Colonic mucosa (tissue), 4 donors: ENCODE data around the gene MCU. TPM values are rescaled to one million over a fixed set of nuclear protein-coding genes. Genes with fewer than 3 reads are reported as not detected.

Experiments used
- DNase-seq: peaks from one replicate; pipeline ENCODE4 v3.0.0-alpha.2; 2020
- H3K27ac ChIP-seq: fragments of 200-600 bp; one replicate; pipeline ENCODE4 v1.8.0; 2021
- H3K27me3 ChIP-seq: fragments of 200-600 bp; one replicate; pipeline ENCODE4 v1.8.0; 2021
- H3K36me3 ChIP-seq: fragments of 200-600 bp; one replicate; pipeline ENCODE4 v1.8.0; 2021
- H3K4me1 ChIP-seq: fragments of 200-600 bp; one replicate; pipeline ENCODE4 v1.8.0; 2021; ENCODE audit warnings: mild to moderate bottlenecking
- H3K4me3 ChIP-seq: fragments of 200-600 bp; one replicate; pipeline ENCODE4 v1.8.0; 2021
- H3K9ac ChIP-seq, 2 donors: one replicate each; pipeline ENCODE4 v1.7.0; 2013; ENCODE audit warnings: control low read depth in 2 of 2, low read depth in 2 of 2, low read length in 2 of 2
- H3K9me3 ChIP-seq: fragments of 200-600 bp; one replicate; pipeline ENCODE4 v1.8.0; 2021
- CTCF ChIP-seq: fragments of 200-600 bp; IDR thresholded peaks from one replicate; pipeline ENCODE4 v1.8.0; 2022; ENCODE audit warnings: antibody characterized with exemption, mild to moderate bottlenecking
- intact Hi-C: fragments of 100-400 bp; cut with DNase I; formaldehyde crosslinking; loops from one replicate; pipeline ENCODE4 v1.14.1; 2022
- total RNA-seq, 2 donors: library from RNA; stranded (reverse); fragmentation: NEBNext Ultra II Directional in 1 of 2; extraction: Animal tissue kit (Norgen Biotek cat#: 25700) in 1 of 2; gene quantifications; one replicate each; pipeline ENCODE4 v1.2.1, GENCODE V29; 2021
- donor health status: healthy.
- donor health status: DM: no; HTN: no; CAD: no.
- donor health status: DM: no; HTN: no; CAD: no.

MCU gene
- total RNA-seq, 2 donors from 2014 or later: 88.7 to 109 TPM

GRCh38 chr10:72924351-72924750, 232.4 kb downstream of the MCU start:
- DNase-seq: no peak
- Histone ChIP-seq H3K36me3 (no peaks in the 10 kb centered on the region), H3K27me3 (no peaks in the 10 kb centered on the region), H3K9ac (no peak overlapping the region), H3K27ac (no peak overlapping the region), H3K4me3 (no peak overlapping the region), H3K4me1 (no peaks in the 10 kb centered on the region), H3K9me3 (no peaks in the 10 kb centered on the region)
- intact Hi-C loops: no loop called here
- TF ChIP-seq CTCF: no peak

- DNase-seq: no peak
- H3K4me1 ChIP-seq: no peaks in the 10 kb centered on the region
- H3K36me3 ChIP-seq: no peaks in the 10 kb centered on the region
- no peaks in the 10 kb centered on the region for H3K9me3 ChIP-seq
- no peak overlapping the region for H3K9ac ChIP-seq
- intact Hi-C loops: no loop called here
- H3K27ac ChIP-seq: no peak overlapping the region
- H3K4me3 ChIP-seq: no peak overlapping the region
- TF ChIP-seq CTCF: no peak
- H3K27me3 ChIP-seq: no peaks in the 10 kb centered on the region
Observed at GRCh38 chr10:72925951-72926465, 234.1 kb downstream of the MCU start.

GRCh38 chr10:72927485-72927884, 235.5 kb downstream of the MCU start:
- no peak overlapping the region for H3K9ac ChIP-seq
- no peaks in the 10 kb centered on the region for H3K4me1 ChIP-seq
- intact Hi-C loops: no loop called here
- no peaks in the 10 kb centered on the region for H3K36me3 ChIP-seq
- no peak overlapping the region for H3K4me3 ChIP-seq
- no peak for TF ChIP-seq CTCF
- H3K27me3 ChIP-seq: no peaks in the 10 kb centered on the region
- no peak overlapping the region for H3K27ac ChIP-seq
- no peak for DNase-seq
- no peaks in the 10 kb centered on the region for H3K9me3 ChIP-seq

- no peak for TF ChIP-seq CTCF
- no peak for DNase-seq
- H3K9me3 ChIP-seq: no peaks in the 10 kb centered on the region
- no peak overlapping the region for H3K9ac ChIP-seq
- H3K27ac ChIP-seq: no peak overlapping the region
- H3K4me1 ChIP-seq: no peaks in the 10 kb centered on the region
- intact Hi-C loops: no loop called here
- H3K4me3 ChIP-seq: no peak overlapping the region
- H3K36me3 ChIP-seq: no peaks in the 10 kb centered on the region
- H3K27me3 ChIP-seq: no peaks in the 10 kb centered on the region
Observed at GRCh38 chr10:72928798-72929197, 236.9 kb downstream of the MCU start.

- Histone ChIP-seq H3K9me3 (no peaks in the 10 kb centered on the region), H3K27me3 (no peaks in the 10 kb centered on the region), H3K4me1 (no peaks in the 10 kb centered on the region), H3K9ac (no peak overlapping the region), H3K27ac (no peak overlapping the region), H3K36me3 (no peaks in the 10 kb centered on the region), H3K4me3 (no peak overlapping the region)
- DNase-seq: no peak
- TF ChIP-seq CTCF: no peak
- intact Hi-C loops: no loop called here
Observed at GRCh38 chr10:72930276-72930675, 238.3 kb downstream of the MCU start.
